ENCODE data around the gene PGAM2.
"Not testable (repeated sequence)": the region's sequence is repeated elsewhere in the genome, so short reads cannot be mapped to it uniquely, and the experiment has no call there.

Gene PGAM2

GRCh38 chr7:44038961-44039558 lies 26.3 kb downstream of the PGAM2 start:
- DNase-seq (ENCODE audit: extremely low spot score, insufficient read length, low read depth); FAIRE-seq: not testable (repeated sequence)

- FAIRE-seq; DNase-seq (ENCODE audit: extremely low spot score, insufficient read length, low read depth): not testable (repeated sequence)
Observed at GRCh38 chr7:44038553-44038952, 26.8 kb downstream of the PGAM2 start.

GRCh38 chr7:44037951-44038350 lies 27.4 kb downstream of the PGAM2 start:
- DNase-seq (ENCODE audit: extremely low spot score, insufficient read length, low read depth); FAIRE-seq: not testable (repeated sequence)

- not testable (repeated sequence) for FAIRE-seq; DNase-seq (ENCODE audit: extremely low spot score, insufficient read length, low read depth)
Observed at GRCh38 chr7:44036364-44036763, 29.0 kb downstream of the PGAM2 start.

GRCh38 chr7:44033971-44034844 lies 31.2 kb downstream of the PGAM2 start:
- FAIRE-seq, result not testable (repeated sequence)

GRCh38 chr7:44032031-44032430 lies 33.3 kb downstream of the PGAM2 start:
- not testable (repeated sequence) for FAIRE-seq; DNase-seq (ENCODE audit: extremely low spot score, insufficient read length, low read depth)

More at GRCh38 chr7:44033971-44034844, 31.2 kb downstream of the PGAM2 start:
- DNase-seq (ENCODE audit: extremely low spot score, insufficient read length, low read depth), result not testable (repeated sequence)

GRCh38 chr7:44031319-44031718 lies 34.0 kb downstream of the PGAM2 start:
- DNase-seq (ENCODE audit: extremely low spot score, insufficient read length, low read depth); FAIRE-seq: not testable (repeated sequence)

- not testable (repeated sequence) for DNase-seq (ENCODE audit: extremely low spot score, insufficient read length, low read depth); FAIRE-seq
Observed at GRCh38 chr7:44030029-44030428, 35.3 kb downstream of the PGAM2 start.

GRCh38 chr7:44029433-44029832 lies 35.9 kb downstream of the PGAM2 start:
- FAIRE-seq; DNase-seq (ENCODE audit: extremely low spot score, insufficient read length, low read depth): not testable (repeated sequence)

- not testable (repeated sequence) for DNase-seq (ENCODE audit: extremely low spot score, insufficient read length, low read depth); FAIRE-seq
Observed at GRCh38 chr7:44022796-44023467, 42.4 kb downstream of the PGAM2 start.

- DNase-seq (ENCODE audit: extremely low spot score, insufficient read length, low read depth); FAIRE-seq: not testable (repeated sequence)
Observed at GRCh38 chr7:44022069-44022468, 43.3 kb downstream of the PGAM2 start.

GRCh38 chr7:44019825-44020224 lies 45.5 kb downstream of the PGAM2 start:
- FAIRE-seq; DNase-seq (ENCODE audit: extremely low spot score, insufficient read length, low read depth): not testable (repeated sequence)

- FAIRE-seq, result not testable (repeated sequence)
- DNase-seq (ENCODE audit: extremely low spot score, insufficient read length, low read depth), result peak; percentile 93
Observed at GRCh38 chr7:44018857-44019807, 46.2 kb downstream of the PGAM2 start.

GRCh38 chr7:44015090-44015489 lies 50.3 kb downstream of the PGAM2 start:
- not testable (repeated sequence) for FAIRE-seq; DNase-seq (ENCODE audit: extremely low spot score, insufficient read length, low read depth)
